Measurements from ENCODE around the gene PPP1CB. TPM values are rescaled to one million over a fixed set of nuclear protein-coding genes. Genes with fewer than 3 reads are reported as not detected.
"Not testable (repeated sequence)": the region's sequence is repeated elsewhere in the genome, so short reads cannot be mapped to it uniquely, and the experiment has no call there.

Gene PPP1CB
- polyA plus RNA-seq, 4 donors: 176 to 202 (median 196) TPM

- not testable (repeated sequence) for DNase-seq (ENCODE audit: low read depth in 4 of 4, low spot score in 3 of 4)
Measured at GRCh38 chr2:28742619-28743018, 9.0 kb upstream of the PPP1CB start.

- no peak for DNase-seq (ENCODE audit: low read depth in 4 of 4, low spot score in 3 of 4)
Measured at GRCh38 chr2:28745225-28745624, 6.4 kb upstream of the PPP1CB start.

- no peak for DNase-seq (ENCODE audit: low read depth in 4 of 4, low spot score in 3 of 4)
Measured at GRCh38 chr2:28745876-28746275, 5.8 kb upstream of the PPP1CB start.

DNA sequence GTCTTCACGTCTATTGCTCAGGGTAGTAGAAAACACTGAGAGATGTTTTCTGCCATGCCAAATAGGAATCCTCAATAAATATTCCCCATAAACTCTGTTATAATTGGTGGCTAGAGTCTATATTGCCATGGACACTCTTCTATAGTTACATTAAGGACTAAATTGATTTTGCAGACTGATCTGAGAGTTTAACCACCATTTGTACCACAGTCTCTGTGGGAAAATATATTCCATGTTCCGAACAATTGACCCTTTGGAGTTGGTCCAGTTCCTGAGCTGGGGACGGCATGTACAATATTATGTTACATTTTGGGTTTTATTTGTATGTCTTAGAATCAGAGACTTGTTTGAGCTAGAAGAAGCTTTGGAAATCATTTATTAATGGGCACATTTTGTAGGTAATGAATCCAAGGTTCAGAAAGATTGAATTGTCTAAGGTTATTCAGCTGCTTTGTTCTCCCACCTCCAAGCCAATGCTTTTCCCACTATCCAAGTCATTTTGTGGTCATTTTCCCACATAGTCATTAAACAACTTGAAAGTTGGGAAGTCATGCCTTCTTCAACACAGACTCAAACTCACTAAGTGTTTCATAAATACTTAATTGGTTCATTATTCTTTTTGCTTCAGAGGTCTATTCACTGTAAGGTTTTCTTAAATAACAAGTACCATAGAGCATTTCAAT, 5.1 kb upstream of the PPP1CB start:
- DNase-seq (ENCODE audit: low read depth in 4 of 4, low spot score in 3 of 4): no peak

GRCh38 chr2:28747714-28748113, 3.9 kb upstream of the PPP1CB start:
- DNase-seq (ENCODE audit: low read depth in 4 of 4, low spot score in 3 of 4): no peak

- no peak for DNase-seq (ENCODE audit: low read depth in 4 of 4, low spot score in 3 of 4)
Measured at GRCh38 chr2:28748176-28748575, 3.5 kb upstream of the PPP1CB start.

DNA sequence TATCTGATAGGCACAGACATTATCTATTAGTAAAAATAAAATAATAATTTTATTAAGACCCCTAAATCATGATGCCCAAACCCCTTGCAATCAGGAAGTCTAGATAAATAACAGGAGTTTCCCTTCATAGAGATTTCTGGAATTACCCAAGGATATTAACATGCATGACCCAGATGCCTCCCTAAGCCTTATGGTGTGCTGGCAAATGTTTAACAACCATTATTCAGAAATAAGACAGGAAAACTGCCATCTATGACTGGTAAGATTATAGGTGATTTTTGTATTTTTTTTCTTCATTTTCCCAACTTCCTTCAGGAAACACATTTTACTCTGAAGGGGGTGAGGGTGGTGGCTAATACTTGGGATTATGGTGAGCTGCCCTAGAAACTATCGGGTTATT, 2.7 kb upstream of the PPP1CB start:
- no peak for DNase-seq (ENCODE audit: low read depth in 4 of 4, low spot score in 3 of 4)

GRCh38 chr2:28749526-28749925, 2.1 kb upstream of the PPP1CB start:
- DNase-seq (ENCODE audit: low read depth in 4 of 4, low spot score in 3 of 4): no peak

GRCh38 chr2:28750316-28751251, 1.0 kb upstream of the PPP1CB start:
- peak in 2 of 4 donors; percentile 20 to 25 for DNase-seq (ENCODE audit: low read depth in 4 of 4, low spot score in 3 of 4)

- peak in 2 of 4 donors; percentile 13 to 56 for DNase-seq (ENCODE audit: low read depth in 4 of 4, low spot score in 3 of 4)
Measured at GRCh38 chr2:28751956-28752630, 463 bp downstream of the PPP1CB start.

DNA sequence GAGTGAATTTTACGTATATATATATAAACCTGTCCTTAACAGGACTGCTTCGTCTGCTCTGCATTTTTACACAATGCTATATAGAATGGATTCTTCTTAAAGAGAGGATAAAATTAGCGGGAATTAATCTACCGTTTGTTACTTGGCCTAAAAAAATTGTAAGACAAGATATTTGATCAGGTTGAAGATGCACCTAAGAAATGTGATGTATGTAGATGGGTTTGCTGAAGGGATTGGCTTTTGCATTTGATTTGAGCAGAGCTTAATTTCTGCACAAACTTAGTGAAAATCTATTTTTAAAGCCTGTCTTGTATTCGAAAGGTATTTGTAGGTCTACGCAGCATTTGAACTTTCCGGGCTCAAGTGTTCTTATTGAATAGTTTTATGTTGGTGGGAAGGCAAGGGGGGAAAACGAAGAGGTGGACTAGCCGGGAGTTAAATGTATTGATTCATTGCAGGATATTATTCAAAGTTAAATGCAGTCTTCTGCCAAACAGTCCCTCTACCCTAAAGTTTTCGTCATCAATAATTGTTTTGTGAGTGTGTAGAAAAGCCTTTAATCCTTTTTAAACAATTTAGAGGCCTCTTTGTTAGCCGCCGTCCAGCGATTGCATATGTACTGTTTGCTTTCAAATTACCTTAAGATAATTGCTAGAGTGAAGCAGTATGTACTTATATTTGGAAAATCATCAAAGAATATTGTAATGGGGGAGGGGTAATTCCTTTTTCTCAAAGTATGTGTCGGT, 1.2 kb downstream of the PPP1CB start:
- DNase-seq (ENCODE audit: low read depth in 4 of 4, low spot score in 3 of 4): peak in 2 of 4 donors; percentile 20 to 31

- DNase-seq (ENCODE audit: low read depth in 4 of 4, low spot score in 3 of 4): no peak
Measured at GRCh38 chr2:28754321-28754720, 2.7 kb downstream of the PPP1CB start.

DNA sequence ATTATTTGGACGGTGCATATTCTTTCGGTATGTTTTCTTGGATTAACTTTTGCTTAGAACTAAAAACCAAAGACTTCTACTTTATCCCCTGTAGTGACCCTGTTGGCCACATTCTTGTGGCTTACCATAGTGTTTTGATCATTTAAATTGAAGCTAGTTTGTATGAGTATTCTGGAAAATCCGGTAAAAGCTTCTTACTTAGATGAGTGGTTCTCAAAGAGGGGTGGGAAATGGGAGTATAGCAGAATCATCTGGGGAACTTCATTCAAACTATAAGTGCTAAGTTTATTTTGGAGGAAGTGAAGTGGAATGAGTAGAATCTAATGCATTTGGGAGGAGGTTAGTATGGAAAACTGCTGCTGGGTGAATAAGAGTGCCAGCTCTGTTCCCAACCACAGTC, 3.8 kb downstream of the PPP1CB start:
- no peak for DNase-seq (ENCODE audit: low read depth in 4 of 4, low spot score in 3 of 4)

DNA sequence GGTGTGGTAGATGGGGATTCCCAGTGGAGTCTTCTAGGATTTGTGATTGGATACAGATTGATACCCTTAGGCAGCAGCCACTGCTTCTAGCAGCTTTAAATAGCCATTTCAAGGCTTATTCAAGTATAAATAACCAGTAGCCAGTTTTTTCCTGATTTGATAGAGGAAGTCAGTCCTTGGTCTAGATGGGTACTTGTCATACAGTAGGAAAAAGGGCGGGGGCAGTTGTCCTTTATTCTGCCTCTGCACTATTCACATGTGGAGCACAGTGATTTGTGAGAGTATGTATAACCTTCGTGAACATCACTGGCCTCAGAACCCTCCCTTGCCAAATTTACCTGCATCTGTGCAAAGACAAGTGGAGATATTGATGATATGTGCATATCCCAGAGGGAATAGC, 6.8 kb downstream of the PPP1CB start:
- DNase-seq (ENCODE audit: low read depth in 4 of 4, low spot score in 3 of 4): no peak

GRCh38 chr2:28761420-28761819, 9.8 kb downstream of the PPP1CB start:
- DNase-seq (ENCODE audit: low read depth in 4 of 4, low spot score in 3 of 4): no peak

- DNase-seq (ENCODE audit: low read depth in 4 of 4, low spot score in 3 of 4): no peak
Measured at GRCh38 chr2:28764909-28765711, 13.5 kb downstream of the PPP1CB start.

DNA sequence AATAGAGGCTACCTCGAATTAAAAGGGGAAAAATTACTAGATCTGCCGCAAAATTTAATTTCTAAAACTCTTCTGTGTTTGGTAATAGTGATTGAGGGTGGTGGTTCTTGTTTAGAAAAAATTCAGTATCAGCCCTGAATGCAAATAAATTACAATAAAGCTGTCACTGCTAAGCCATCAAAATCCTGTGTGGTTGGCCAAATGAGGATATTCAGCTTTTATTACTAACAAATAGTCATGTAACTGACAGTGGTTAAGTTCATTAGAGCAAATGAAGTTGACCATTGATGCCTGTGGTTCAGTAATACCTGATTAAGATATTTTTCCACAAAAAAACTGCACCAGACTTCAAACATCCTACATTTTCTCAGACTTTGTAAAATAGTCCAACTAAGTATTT, 14.4 kb downstream of the PPP1CB start:
- DNase-seq (ENCODE audit: low read depth in 4 of 4, low spot score in 3 of 4): no peak

DNA sequence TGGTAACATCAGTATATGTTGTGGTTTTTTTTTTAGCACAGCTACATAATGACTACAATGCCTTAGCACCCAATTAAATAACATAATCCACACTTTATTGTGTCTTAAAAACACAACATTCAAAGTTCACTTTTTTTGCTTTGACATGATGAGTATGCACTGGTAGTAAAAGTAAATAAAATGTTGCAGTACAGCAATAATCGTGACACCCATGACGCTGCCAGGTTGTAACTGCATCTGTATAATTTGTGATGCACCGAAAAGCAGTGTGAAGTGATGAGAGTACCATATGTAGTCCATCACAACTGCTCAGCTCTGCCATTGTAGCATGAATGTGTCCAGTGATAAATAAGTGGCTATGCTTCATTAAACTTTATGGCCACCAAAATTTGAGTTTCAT, 15.7 kb downstream of the PPP1CB start:
- no peak for DNase-seq (ENCODE audit: low read depth in 4 of 4, low spot score in 3 of 4)

GRCh38 chr2:28768422-28768821, 16.8 kb downstream of the PPP1CB start:
- DNase-seq (ENCODE audit: low read depth in 4 of 4, low spot score in 3 of 4): no peak

- DNase-seq (ENCODE audit: low read depth in 4 of 4, low spot score in 3 of 4): no peak
Measured at GRCh38 chr2:28768952-28769351, 17.3 kb downstream of the PPP1CB start.

Data from right renal pelvis (tissue), 4 donors.